NCI-H510A treated with DMSO at 0.1 percent for 48 hours (cell line): ENCODE results near the gene CTIF.

ENCODE experiments used
- DNase-seq: peaks from one replicate; lab custom pipeline; 2025; lab: John Stamatoyannopoulos, UW

The CTIF gene

DNA sequence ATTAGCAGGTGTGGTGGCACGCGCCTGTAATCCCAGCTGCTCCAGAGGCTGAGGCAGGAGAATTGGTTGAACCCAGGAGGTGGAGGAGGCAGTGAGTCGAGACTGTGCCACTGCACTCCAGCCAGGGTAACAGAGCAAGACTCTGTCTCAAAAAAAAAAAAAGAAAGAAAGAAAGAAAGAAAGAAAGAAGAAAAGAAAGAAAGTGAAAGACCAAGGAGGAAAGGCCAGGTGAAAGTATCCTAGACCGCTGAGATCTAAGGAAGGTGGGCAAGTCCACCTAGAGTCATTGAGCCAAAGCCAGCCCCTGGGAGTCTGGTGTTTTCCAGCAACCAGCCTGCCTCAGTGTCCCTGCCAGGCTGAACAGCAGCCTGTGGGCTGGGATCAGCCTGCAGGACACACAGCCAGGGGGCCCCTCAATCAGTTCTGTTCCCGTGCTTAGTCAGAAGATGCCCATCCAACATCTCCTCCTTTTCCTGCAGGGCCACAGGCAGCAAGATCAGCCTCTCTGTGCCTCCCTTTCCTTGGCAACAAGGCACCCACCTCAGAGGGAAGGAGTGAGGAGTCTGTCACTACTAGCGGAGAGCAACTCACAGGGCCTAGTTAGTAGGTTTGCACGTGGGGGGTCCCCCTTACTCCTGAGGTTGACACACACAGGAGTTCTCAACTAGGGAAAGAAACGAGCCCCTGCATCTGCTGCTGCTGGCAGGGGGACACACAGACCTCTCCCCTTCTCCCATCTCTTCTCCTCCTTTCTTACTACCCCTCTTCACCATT is 347.9 kb downstream of the CTIF start:
- DNase-seq = no peak

DNA sequence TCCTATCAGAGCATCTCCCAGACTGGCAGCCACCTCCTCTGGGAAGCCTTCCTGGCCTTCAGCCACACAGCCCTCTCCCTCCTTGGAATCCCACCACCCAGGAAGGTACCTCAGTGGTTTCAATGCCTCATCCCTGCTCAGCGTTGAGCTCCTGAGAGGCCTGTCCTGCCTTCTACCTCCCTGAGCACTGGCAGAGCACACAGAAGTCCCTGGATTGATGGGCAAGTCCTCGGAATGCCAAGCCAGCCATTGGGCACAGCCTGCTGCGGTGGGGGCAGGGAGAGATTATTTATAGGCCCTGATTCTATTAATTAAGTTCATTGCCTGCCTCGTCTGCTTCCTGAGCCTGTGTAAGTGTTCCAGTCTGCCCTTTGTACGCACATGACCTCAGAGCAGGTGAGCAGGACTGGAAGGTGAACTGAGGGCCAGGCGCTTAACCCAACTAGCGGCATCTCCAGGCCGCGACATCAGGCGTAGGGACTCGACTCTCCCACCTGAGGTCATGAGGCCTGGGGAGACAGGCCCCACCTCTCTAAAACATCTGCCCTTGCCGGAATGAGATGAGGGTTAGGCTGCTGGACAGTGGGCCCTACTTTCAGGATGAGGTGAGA is 348.6 kb downstream of the CTIF start:
- peak; percentile 5 for DNase-seq

GRCh38 chr18:48887905-48888772 is 349.3 kb downstream of the CTIF start:
- DNase-seq = no peak

DNA sequence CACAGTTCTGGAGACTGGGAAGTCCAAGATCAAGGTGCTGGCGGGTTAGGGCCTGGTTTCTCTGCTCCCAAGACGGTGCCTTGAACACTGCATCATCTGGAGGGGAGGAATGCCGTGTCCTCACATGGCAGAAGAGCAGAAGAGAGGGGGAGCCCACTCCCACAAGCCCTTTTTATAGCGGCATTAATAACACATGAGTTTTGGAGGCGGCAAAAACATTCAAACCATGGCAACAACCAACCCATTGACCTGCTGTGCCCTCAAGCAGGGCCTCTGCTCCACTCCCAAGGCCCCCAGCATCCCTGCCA is 349.9 kb downstream of the CTIF start:
- no peak for DNase-seq

DNA sequence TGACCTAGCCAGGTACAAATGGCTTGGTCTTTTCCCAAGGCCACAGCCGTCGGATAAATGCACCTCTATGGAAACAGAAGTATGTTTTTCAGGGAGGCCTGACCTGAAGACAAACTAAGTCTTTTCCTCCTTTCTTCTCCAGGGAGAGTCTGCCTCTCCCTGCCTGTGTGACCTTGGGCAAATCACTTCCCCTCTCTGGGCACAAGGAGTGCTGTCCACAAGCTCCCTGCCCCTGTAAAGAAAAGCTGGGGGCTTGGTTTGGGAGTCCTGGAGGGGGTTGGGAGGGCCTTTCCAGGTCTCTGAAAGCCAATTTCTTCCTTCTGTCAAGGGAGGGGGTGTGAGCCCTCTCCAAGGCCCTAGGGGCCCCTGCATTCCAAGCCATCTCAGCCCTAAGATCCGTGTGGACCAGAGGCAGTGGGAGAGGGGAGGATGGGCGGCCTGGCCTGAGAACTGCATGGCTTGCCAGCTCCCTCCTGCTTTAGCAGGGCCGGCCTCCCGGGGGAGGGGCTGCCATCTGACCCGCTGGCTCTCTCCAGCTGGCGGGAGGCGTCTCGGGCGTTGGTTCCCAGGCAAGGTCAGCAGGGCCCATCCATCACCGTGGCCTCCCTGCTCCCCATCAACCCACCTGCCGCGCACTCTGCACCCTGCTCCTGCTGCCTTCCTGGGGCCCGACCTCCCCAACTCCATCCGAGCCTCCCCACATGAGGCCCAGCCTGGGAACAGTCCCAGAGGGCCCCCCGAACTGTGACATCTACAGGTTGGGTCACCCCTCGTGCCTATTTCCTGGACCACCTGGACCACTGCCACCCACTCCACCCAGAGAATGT is 350.5 kb downstream of the CTIF start:
- no peak for DNase-seq

DNA sequence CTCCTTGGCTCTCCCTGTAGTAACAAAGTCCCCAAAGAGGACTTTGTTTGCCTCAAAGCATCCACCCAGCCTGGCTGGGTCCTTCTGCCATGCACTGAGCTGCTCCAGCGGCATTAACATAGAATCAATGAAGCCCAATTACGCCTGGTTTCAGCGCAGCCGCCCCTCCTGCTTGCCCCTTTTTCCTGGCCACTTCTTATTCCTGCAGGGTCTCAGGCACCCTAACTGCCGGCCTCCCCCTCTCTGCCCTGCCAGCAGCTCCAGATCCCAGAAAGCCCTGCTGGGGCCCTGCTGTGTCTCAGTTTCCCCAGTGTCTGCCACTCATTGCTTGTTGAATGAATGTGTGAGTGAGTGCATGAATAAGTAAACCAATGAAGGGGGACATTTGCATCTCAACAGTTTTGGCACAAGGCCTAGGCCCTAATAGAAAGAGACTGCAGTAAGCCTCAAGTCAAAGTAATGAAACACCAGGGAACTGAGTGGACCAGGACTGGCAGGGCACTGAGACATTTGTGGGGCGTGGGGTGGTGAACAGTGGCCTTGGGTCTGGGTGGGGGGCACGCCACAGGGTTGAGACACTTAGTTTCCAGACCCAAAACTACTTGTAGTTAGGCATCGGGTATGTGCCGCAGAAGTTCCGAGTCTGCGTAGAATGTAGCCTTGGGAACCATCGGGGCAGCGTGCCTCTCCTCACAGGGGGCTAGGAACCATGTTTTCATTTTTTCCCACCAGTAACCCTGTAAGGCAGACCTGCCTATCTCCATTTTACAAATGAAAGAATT is 351.3 kb downstream of the CTIF start:
- DNase-seq = no peak

DNA sequence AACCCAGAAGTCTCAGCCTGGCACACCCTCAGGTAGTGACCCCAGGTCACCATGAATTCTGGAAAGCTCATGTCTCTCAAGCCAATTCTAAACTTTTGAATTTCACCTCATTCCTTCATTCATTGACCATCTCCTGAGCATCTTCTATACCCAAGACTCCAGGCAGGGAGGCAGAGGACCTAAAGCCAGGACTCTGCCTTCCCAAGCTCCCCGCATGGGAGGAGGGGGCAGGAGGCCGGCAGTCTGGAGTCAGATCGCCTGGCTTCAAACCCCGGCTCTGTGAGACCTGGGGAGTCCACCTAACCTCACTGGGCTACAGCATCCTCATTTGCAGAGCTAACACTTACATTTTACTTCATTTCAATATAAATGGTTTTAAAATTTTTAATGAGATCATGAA is 352.9 kb downstream of the CTIF start:
- no peak for DNase-seq

DNA sequence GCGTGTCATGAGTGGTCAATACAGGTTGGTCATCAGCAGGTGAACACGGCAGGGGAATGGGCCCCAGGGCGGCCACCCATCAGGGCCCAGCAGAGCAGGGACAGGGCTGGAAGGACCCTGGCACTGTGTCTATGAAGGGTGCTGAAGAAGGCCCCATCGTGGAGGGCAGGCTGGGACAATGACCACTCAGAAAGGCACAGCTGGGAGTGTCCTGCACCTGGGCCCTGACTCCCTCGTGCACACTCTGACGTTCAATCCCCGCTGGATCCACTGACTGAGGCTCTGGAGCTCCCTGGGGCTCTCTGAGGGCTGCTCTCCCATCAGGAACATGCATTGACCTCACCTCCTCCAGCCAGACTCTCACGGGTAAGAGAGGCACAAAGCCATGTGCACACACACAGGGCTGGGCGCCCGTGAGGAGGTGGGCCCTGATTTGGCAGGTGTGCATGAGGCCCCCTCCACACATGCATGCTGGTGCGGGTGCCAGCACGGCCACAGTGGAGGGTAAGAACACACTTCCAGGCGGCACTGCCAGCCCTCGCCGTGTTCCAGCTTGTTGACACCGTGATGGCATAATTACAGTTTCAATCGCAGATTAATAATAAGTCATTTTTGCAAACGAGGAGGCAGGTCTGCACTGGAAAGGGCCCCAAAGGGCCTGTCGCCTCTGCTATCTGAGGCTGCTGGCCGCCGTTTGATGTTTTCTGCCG is 353.5 kb downstream of the CTIF start:
- DNase-seq = no peak

- no peak for DNase-seq
Observed at GRCh38 chr18:48893061-48893607, 354.3 kb downstream of the CTIF start.

GRCh38 chr18:48893608-48894600 is 355.1 kb downstream of the CTIF start:
- no peak for DNase-seq

- DNase-seq = no peak
Observed at GRCh38 chr18:48894799-48895346, 356.0 kb downstream of the CTIF start.

- DNase-seq = no peak
Observed at GRCh38 chr18:48896326-48896874, 357.6 kb downstream of the CTIF start.

GRCh38 chr18:48896875-48897511 is 358.2 kb downstream of the CTIF start:
- no peak for DNase-seq

GRCh38 chr18:48897531-48897930 is 358.7 kb downstream of the CTIF start:
- no peak for DNase-seq

DNA sequence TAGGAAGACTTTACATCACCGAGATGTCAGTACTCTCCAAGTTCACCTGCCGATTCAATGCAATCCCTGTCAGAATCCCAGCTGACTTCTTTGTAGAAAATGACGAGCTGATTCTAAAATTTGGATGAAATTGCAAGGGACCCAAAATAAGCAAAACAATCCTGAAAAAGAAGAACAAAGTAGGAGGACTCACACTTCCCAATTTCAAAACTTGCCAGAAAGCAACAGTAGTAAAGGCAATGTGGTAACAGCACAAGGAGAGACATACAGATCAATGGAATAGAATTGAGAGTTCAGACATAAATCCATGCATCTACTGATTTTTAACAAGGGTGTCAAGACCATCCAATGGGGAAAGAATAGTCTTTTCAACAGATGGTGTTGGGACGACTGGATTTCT is 359.7 kb downstream of the CTIF start:
- no peak for DNase-seq

DNA sequence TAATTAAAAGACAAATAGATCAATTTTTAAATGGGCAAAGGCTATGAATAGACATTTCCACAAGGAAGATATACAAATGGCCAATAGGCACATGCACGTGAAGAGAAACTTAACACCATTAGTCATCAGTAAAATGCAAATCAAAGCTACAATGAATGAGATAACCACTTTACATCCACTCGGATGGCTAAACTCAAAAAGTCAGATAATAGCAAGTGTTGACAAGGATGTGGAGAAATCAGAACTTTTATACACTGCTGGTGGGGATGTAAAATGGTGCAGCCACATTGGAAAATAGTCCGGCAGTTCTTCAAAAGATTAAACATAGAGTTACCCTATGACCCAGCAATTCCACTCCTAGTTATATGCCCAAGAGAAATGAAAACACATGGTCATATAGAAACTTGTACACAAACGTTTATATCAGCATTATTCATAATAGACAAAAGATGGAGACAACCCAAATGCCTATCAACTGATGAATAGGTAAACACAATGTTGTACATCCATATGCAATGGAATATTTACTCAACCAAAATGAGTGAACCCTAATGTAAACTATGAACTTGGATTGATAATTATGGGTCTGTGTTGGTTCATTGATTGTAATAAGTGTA is 360.8 kb downstream of the CTIF start:
- DNase-seq = no peak

GRCh38 chr18:48900469-48900868 is 361.6 kb downstream of the CTIF start:
- no peak for DNase-seq
